ENCODE data around the gene HMG20A.

HMG20A gene

DNA sequence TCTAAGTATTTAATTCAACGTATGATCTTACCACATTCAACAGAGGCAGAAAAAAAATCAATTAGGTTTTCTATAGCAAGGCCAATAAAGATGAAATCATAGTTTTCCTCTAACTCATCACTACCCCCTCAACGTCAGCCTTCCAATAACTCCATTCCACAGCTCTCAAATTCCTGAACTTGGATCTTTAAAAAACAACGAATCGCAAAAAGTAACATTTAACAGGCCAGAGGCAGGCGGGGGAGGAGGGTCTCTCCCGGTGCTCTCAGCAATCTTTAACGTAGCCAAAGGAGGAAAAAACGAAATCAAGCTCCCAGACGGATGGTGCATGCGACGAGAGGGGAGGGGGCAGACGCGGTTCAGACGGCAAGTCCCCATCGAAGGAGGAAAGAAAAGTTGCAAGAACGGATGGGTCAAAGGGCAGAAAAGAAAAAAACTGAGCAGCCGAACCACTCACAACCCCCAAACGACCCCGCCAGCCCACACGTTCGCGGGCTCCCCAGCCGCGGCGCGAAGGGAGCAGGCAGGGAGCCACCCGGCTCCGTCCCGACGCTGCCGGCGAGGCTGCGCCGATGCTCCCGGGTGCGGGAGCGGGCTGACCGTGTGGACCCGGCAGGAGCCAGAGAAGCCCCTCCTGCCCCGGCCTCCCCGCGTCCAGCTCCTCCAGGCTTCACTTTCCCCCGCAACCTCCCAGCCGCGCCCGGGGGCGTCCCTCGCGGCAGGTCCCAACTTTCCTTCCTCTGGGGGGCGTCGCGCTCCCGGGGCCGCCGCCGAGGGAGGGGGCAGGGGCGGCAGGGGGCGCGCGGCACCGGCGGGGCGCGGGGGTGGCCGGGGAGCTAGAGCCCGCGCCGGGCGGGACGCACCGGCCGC, 1.5 kb upstream of the HMG20A start:
- no peaks in the 10 kb centered on the region for H3K27me3 ChIP-seq (ENCODE audit: insufficient read depth, insufficient read length)
- TF ChIP-seq YY1 (IDR thresholded peaks at IDR 0.05; ENCODE audit: insufficient read depth, insufficient read length): no peak
- TF ChIP-seq ZNF274 (IDR thresholded peaks at IDR 0.05; ENCODE audit: low read depth, low read length): no peak
- no peak for TF ChIP-seq SUZ12 (IDR thresholded peaks at IDR 0.05; ENCODE audit: extremely low read depth, insufficient read depth, insufficient read length)
- H3K4me3 ChIP-seq (ENCODE audit: insufficient read length, low read depth): peak overlapping the region; percentile 84
- peaks cover 2% of the 10 kb centered on the region for H3K4me1 ChIP-seq (ENCODE audit: insufficient read depth, insufficient read length)
- no peaks in the 10 kb centered on the region for H3K9me3 ChIP-seq (ENCODE audit: insufficient read depth, low read length)
- no peaks in the 10 kb centered on the region for H3K36me3 ChIP-seq (ENCODE audit: insufficient read depth, insufficient read length, low read length)
- no peak for DNase-seq (ENCODE audit: low read depth, low spot score)
- H3K9ac ChIP-seq (ENCODE audit: insufficient read length, low read depth): peak overlapping the region; percentile 91

DNA sequence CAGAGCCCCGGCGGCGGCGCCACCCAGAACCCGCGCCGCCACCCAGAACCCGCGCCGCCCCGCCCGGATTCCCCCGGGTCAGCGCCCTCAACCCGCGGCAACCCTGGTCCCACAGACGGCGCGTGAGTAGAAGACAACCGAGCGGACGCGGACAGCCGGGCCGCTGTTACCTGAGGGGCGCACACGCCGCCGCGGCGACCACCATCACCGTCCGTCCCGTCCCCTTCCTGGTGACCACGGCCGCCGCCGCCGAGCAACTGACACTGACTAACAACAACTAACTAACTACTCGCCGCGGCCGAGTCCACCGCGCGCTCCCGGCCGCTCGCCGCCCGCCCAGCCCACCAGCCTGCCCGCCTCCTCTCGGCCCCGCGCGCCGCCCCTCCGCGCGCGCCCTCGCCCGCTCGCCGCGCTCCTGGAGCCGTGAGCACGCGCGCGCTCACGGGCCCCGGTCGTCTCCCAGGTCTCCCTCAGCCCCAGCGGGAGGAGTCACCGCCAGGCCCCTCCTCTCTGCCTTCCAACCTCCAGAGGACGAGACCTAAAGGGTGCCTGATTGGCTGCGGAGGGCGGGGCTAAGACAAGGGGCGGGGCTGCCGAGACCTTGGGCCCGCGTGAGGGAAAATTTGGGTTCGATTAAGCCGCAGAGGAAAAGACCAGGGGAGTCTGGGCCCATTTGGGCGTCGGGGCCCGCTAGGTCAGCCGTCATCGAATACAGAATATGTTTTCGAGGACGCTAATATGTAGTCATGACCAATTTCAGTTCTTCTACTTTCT, 665 bp upstream of the HMG20A start, which contains the start of gene PEAK1:
TSS of gene PEAK1 (minus strand) at position 269 of the 774 bp plus-strand sequence. CDS start 238,178 bp downstream, outside the sequence.
- no peaks in the 10 kb centered on the region for H3K36me3 ChIP-seq (ENCODE audit: insufficient read depth, insufficient read length, low read length)
- DNase-seq (ENCODE audit: low read depth, low spot score): peak; percentile 97
- H3K9ac ChIP-seq (ENCODE audit: insufficient read length, low read depth): peak within 1 kb of the TSS; percentile 91
- no peaks in the 10 kb centered on the region for H3K27me3 ChIP-seq (ENCODE audit: insufficient read depth, insufficient read length)
- H3K4me1 ChIP-seq (ENCODE audit: insufficient read depth, insufficient read length): peaks cover 2% of the 10 kb centered on the region
- H3K9me3 ChIP-seq (ENCODE audit: insufficient read depth, low read length): no peaks in the 10 kb centered on the region
- TF ChIP-seq YY1 (IDR thresholded peaks at IDR 0.05; ENCODE audit: insufficient read depth, insufficient read length) (no peak), SUZ12 (IDR thresholded peaks at IDR 0.05; ENCODE audit: extremely low read depth, insufficient read depth, insufficient read length) (no peak), ZNF274 (IDR thresholded peaks at IDR 0.05; ENCODE audit: low read depth, low read length) (no peak)
- peak within 1 kb of the TSS; percentile 84 for H3K4me3 ChIP-seq (ENCODE audit: insufficient read length, low read depth)

DNA sequence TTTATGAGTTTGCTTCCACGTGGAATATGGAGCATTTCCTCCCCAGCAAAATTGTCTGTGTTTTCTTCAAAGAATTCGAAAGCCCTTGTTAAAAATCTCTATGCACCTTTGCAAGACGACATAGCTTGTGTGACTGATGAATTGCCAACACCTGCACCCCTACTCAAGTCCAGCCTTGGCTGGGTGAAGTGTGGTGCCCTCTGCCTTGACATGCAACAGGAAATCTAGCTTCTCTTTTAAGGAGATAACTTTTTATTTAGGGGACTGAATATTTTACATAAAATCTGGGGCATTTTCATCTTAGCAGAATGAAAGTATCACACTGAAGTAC, 647 bp downstream of the HMG20A start:
- peak overlapping the region; percentile 75 for H3K4me3 ChIP-seq (ENCODE audit: insufficient read length, low read depth)
- DNase-seq (ENCODE audit: low read depth, low spot score): no peak
- H3K9me3 ChIP-seq (ENCODE audit: insufficient read depth, low read length): no peaks in the 10 kb centered on the region
- no peaks in the 10 kb centered on the region for H3K27me3 ChIP-seq (ENCODE audit: insufficient read depth, insufficient read length)
- H3K9ac ChIP-seq (ENCODE audit: insufficient read length, low read depth): peak overlapping the region; percentile 83
- TF ChIP-seq YY1 (IDR thresholded peaks at IDR 0.05; ENCODE audit: insufficient read depth, insufficient read length) (no peak), ZNF274 (IDR thresholded peaks at IDR 0.05; ENCODE audit: low read depth, low read length) (no peak), SUZ12 (IDR thresholded peaks at IDR 0.05; ENCODE audit: extremely low read depth, insufficient read depth, insufficient read length) (no peak)
- no peaks in the 10 kb centered on the region for H3K36me3 ChIP-seq (ENCODE audit: insufficient read depth, insufficient read length, low read length)
- no peaks in the 10 kb centered on the region for H3K4me1 ChIP-seq (ENCODE audit: insufficient read depth, insufficient read length)

DNA sequence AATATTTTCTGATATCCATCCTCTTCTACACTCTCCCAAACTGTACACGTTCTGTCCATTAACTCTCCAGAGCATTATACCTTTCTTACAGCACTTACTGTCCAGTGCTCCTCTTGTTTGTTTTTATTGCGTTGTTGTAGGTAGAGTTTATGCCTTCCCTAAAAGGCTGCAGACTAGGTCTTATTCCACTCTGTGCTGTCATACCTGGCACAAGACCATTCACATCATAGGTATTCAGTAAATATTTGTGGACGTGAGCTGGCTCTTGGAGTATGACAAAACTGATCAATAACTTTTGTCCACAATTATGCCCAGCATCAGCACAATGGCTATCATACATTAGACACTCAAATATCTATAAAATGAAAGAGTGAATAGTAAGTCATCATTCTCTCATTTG, 4.4 kb downstream of the HMG20A start:
- no peak overlapping the region for H3K9ac ChIP-seq (ENCODE audit: insufficient read length, low read depth)
- no peak for TF ChIP-seq SUZ12 (IDR thresholded peaks at IDR 0.05; ENCODE audit: extremely low read depth, insufficient read depth, insufficient read length)
- TF ChIP-seq YY1 (IDR thresholded peaks at IDR 0.05; ENCODE audit: insufficient read depth, insufficient read length): no peak
- TF ChIP-seq ZNF274 (IDR thresholded peaks at IDR 0.05; ENCODE audit: low read depth, low read length): no peak
- no peaks in the 10 kb centered on the region for H3K36me3 ChIP-seq (ENCODE audit: insufficient read depth, insufficient read length, low read length)
- H3K4me3 ChIP-seq (ENCODE audit: insufficient read length, low read depth): no peak overlapping the region
- no peaks in the 10 kb centered on the region for H3K27me3 ChIP-seq (ENCODE audit: insufficient read depth, insufficient read length)
- DNase-seq (ENCODE audit: low read depth, low spot score): no peak
- H3K9me3 ChIP-seq (ENCODE audit: insufficient read depth, low read length): no peaks in the 10 kb centered on the region
- no peaks in the 10 kb centered on the region for H3K4me1 ChIP-seq (ENCODE audit: insufficient read depth, insufficient read length)

DNA sequence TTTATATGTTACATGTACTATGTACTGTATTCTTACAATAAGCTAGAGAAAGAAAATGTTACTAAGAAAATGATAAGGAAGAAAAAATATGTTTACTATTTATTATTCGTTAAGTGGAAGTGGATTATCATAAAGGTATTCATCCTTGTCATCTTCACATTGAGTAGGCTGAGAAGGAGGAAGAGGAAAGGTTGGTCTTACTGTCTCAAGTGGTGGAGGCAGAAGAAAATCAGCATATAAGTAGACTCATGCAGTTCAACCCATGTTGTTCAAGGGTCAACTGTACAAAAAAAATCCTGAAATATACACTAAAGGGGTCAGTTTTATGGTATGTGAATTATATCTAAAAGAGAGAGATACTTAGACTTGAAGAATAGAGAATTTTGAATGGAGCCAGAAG, 5.7 kb downstream of the HMG20A start:
- H3K27me3 ChIP-seq (ENCODE audit: insufficient read depth, insufficient read length): no peaks in the 10 kb centered on the region
- TF ChIP-seq ZNF274 (IDR thresholded peaks at IDR 0.05; ENCODE audit: low read depth, low read length): no peak
- TF ChIP-seq SUZ12 (IDR thresholded peaks at IDR 0.05; ENCODE audit: extremely low read depth, insufficient read depth, insufficient read length): no peak
- no peak overlapping the region for H3K9ac ChIP-seq (ENCODE audit: insufficient read length, low read depth)
- DNase-seq (ENCODE audit: low read depth, low spot score): no peak
- no peak overlapping the region for H3K4me3 ChIP-seq (ENCODE audit: insufficient read length, low read depth)
- H3K36me3 ChIP-seq (ENCODE audit: insufficient read depth, insufficient read length, low read length): no peaks in the 10 kb centered on the region
- H3K9me3 ChIP-seq (ENCODE audit: insufficient read depth, low read length): no peaks in the 10 kb centered on the region
- no peaks in the 10 kb centered on the region for H3K4me1 ChIP-seq (ENCODE audit: insufficient read depth, insufficient read length)

DNA sequence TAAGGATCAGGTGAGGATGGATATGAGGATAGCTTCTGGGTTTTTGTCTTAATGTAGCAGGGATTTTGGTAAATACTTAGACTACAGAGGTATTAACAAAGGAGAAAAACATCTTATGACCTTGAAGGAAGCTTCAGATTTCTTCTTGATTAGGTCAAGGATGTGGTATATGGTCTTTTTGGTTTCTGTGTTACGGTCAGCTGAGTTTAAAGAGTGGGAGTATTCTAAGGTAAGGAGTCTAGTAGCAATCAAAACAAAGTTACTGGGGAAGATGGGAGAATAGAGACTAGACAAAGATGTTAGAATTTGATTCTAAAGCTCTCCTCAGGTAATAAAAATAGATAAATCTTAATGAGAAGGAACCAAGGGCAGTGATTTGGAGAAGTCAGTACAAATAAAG, 6.2 kb downstream of the HMG20A start:
- no peaks in the 10 kb centered on the region for H3K36me3 ChIP-seq (ENCODE audit: insufficient read depth, insufficient read length, low read length)
- no peaks in the 10 kb centered on the region for H3K4me1 ChIP-seq (ENCODE audit: insufficient read depth, insufficient read length)
- H3K9me3 ChIP-seq (ENCODE audit: insufficient read depth, low read length): no peaks in the 10 kb centered on the region
- DNase-seq (ENCODE audit: low read depth, low spot score): no peak
- no peaks in the 10 kb centered on the region for H3K27me3 ChIP-seq (ENCODE audit: insufficient read depth, insufficient read length)
- TF ChIP-seq SUZ12 (IDR thresholded peaks at IDR 0.05; ENCODE audit: extremely low read depth, insufficient read depth, insufficient read length): no peak
- TF ChIP-seq YY1 (IDR thresholded peaks at IDR 0.05; ENCODE audit: insufficient read depth, insufficient read length): no peak
- TF ChIP-seq ZNF274 (IDR thresholded peaks at IDR 0.05; ENCODE audit: low read depth, low read length): no peak
- no peak overlapping the region for H3K9ac ChIP-seq (ENCODE audit: insufficient read length, low read depth)
- no peak overlapping the region for H3K4me3 ChIP-seq (ENCODE audit: insufficient read length, low read depth)

DNA sequence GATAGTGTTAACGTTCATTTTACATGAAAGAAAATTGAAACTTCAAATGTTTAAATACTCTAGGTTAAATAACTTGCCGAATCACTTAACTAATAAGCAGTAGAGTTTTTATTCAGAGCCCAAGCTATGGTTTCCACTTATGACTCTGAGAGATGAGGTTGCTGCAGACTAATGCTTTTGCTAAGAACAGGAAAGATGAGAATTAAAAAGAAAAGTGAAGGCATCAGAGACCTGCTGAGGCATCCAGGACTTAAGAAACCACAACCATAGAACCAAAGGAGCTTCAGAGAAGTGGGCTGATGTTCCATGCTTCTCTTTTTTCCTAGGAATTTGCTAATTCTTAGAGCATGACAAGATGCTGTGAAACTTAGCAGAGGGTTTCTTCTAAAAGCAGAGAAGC, 9.5 kb downstream of the HMG20A start:
- Histone ChIP-seq H3K27me3 (ENCODE audit: insufficient read depth, insufficient read length) (no peaks in the 10 kb centered on the region), H3K9ac (ENCODE audit: insufficient read length, low read depth) (no peak overlapping the region), H3K4me1 (ENCODE audit: insufficient read depth, insufficient read length) (no peaks in the 10 kb centered on the region), H3K4me3 (ENCODE audit: insufficient read length, low read depth) (no peak overlapping the region), H3K9me3 (ENCODE audit: insufficient read depth, low read length) (no peaks in the 10 kb centered on the region), H3K36me3 (ENCODE audit: insufficient read depth, insufficient read length, low read length) (no peaks in the 10 kb centered on the region)
- no peak for TF ChIP-seq ZNF274 (IDR thresholded peaks at IDR 0.05; ENCODE audit: low read depth, low read length)
- no peak for TF ChIP-seq YY1 (IDR thresholded peaks at IDR 0.05; ENCODE audit: insufficient read depth, insufficient read length)
- TF ChIP-seq SUZ12 (IDR thresholded peaks at IDR 0.05; ENCODE audit: extremely low read depth, insufficient read depth, insufficient read length): no peak
- DNase-seq (ENCODE audit: low read depth, low spot score): no peak
